H1 (cell line): ENCODE data around the gene TPRA1. TPM values are rescaled to one million over a fixed set of nuclear protein-coding genes. Genes with fewer than 3 reads are reported as not detected.

ENCODE experiments used
- CTCF ChIA-PET: fragments of 300-600 bp; sonication (Branson Sonifier 250); formaldehyde crosslinking; loops from one replicate; lab custom pipeline; 2021; ENCODE audit not compliant: partially characterized antibody; lab: Charles Lee
- POLR2A ChIA-PET: fragments of 300-600 bp; sonication (Branson Sonifier 250); formaldehyde crosslinking; loops from one replicate; lab custom pipeline; 2021; ENCODE audit warnings: inconsistent platforms; ENCODE audit not compliant: partially characterized antibody; lab: Charles Lee
- DNase-seq, 2 experiments: peaks; one replicate each; pipeline versions ENCODE4 v3.0.0 to v3.0.0-alpha.2; 2010 to 2022; ENCODE audit warnings: low spot score in 2 of 2, low read depth in 1 of 2, mixed read lengths in 1 of 2
- FAIRE-seq: peaks from 2 replicates; lab custom pipeline; 2011; peaks lifted over from hg19 to GRCh38; lab: Jason Lieb, UNC
- H2AFZ ChIP-seq: 2 replicates; pipeline ENCODE4 v1.8.1; 2012; ENCODE audit warnings: low read length, inconsistent platforms
- H2AK5ac ChIP-seq: 2 replicates; pipeline ENCODE4 v1.6.1; 2013; ENCODE audit warnings: low read depth, low read length
- H2BK120ac ChIP-seq: replicated peaks from 2 replicates; pipeline ENCODE3; 2013; ENCODE audit warnings: low read depth, low read length, inconsistent platforms
- H2BK12ac ChIP-seq: 2 replicates; pipeline ENCODE4 v1.6.1; 2013; ENCODE audit warnings: low read depth, low read length
- H2BK15ac ChIP-seq: 2 replicates; pipeline ENCODE4 v1.6.1; 2013; ENCODE audit warnings: low read length
- H2BK20ac ChIP-seq: 2 replicates; pipeline ENCODE4 v1.6.1; 2013; ENCODE audit warnings: low read length
- H2BK5ac ChIP-seq: 2 replicates; pipeline ENCODE4 v1.6.1; 2013; ENCODE audit warnings: low read depth, low read length
- H3K14ac ChIP-seq: 2 replicates; pipeline ENCODE4 v1.6.1; 2013; ENCODE audit warnings: inconsistent platforms; ENCODE audit not compliant: insufficient read length
- H3K18ac ChIP-seq: 2 replicates; pipeline ENCODE4 v1.6.1; 2013; ENCODE audit warnings: low read length; ENCODE audit errors: extremely low read depth
- H3K23ac ChIP-seq: 2 replicates; pipeline ENCODE4 v1.6.1; 2013; ENCODE audit warnings: inconsistent platforms; ENCODE audit not compliant: insufficient read length
- H3K23me2 ChIP-seq: 2 replicates; pipeline ENCODE4 v1.6.1; 2013; ENCODE audit warnings: low read depth, low read length
- H3K27ac ChIP-seq: 2 replicates; pipeline ENCODE4 v1.6.1; 2011; ENCODE audit warnings: low read depth, low read length, inconsistent platforms
- H3K27me3 ChIP-seq, 4 experiments: replicated peaks in 1 of 4; 1 replicate in 1 of 4; 2 replicates in 3 of 4; pipeline versions ENCODE4 v1.6.1 to v1.8.1; 2011 to 2013; ENCODE audit warnings: low read length in 3 of 4, mild to moderate bottlenecking in 3 of 4, inconsistent platforms in 2 of 4, mixed read lengths in 2 of 4, moderate library complexity in 1 of 4; ENCODE audit not compliant: control insufficient read depth in 3 of 4, insufficient read depth in 3 of 4; ENCODE audit errors: extremely low read depth in 1 of 4
- H3K36me3 ChIP-seq, 4 experiments: 2 replicates each; pipeline versions ENCODE4 v1.6.1 to v1.8.1; 2011 to 2013; ENCODE audit warnings: mild to moderate bottlenecking in 4 of 4, low read length in 3 of 4, moderate library complexity in 2 of 4, control low read depth in 1 of 4, inconsistent platforms in 1 of 4; ENCODE audit not compliant: insufficient read depth in 4 of 4, control insufficient read depth in 2 of 4
- H3K4ac ChIP-seq: replicated peaks from 2 replicates; pipeline ENCODE3; 2013; ENCODE audit warnings: low read length, low read depth, mixed read lengths, inconsistent platforms; ENCODE audit not compliant: insufficient read length
- H3K4me1 ChIP-seq, 4 experiments: replicated peaks in 1 of 4; 1 replicate in 1 of 4; 2 replicates in 3 of 4; pipeline versions ENCODE4 v1.6.1 to v1.8.1; 2011 to 2013; ENCODE audit warnings: low read length in 3 of 4, inconsistent platforms in 2 of 4, mixed read lengths in 1 of 4; ENCODE audit not compliant: insufficient read depth in 4 of 4, control insufficient read depth in 3 of 4
- H3K4me2 ChIP-seq, 2 experiments: 2 replicates each; pipeline versions ENCODE4 v1.6.1 to v1.8.1; 2011 to 2013; ENCODE audit warnings: low read depth in 2 of 2, low read length in 2 of 2, control low read depth in 1 of 2, inconsistent platforms in 1 of 2, mild to moderate bottlenecking in 1 of 2; ENCODE audit not compliant: insufficient read depth in 1 of 2
- H3K4me3 ChIP-seq, 4 experiments: fragments of 200-600, 300-600 bp in 1 of 4; sonication (generic), shearing (Covaris generic), sonication (Bioruptor Twin) in 1 of 4; 2 replicates each; pipeline versions ENCODE4 v1.5.1 to v1.8.1; 2011 to 2016; ENCODE audit warnings: low read length in 4 of 4, low read depth in 3 of 4, control low read depth in 2 of 4, inconsistent platforms in 2 of 4, mild to moderate bottlenecking in 2 of 4, mixed read lengths in 1 of 4, moderate library complexity in 1 of 4; ENCODE audit not compliant: insufficient read depth in 2 of 4; ENCODE audit errors: extremely low read depth in 1 of 4
- H3K56ac ChIP-seq: replicated peaks from 2 replicates; pipeline ENCODE3; 2013; ENCODE audit warnings: low read depth, mild to moderate bottlenecking, mixed read lengths, low read length, inconsistent platforms; ENCODE audit not compliant: insufficient read length
- H3K79me1 ChIP-seq: 2 replicates; pipeline ENCODE4 v1.6.1; 2013; ENCODE audit warnings: low read depth, low read length, control low read depth
- H3K79me2 ChIP-seq, 2 experiments: 2 replicates each; pipeline versions ENCODE4 v1.6.1 to v1.8.1; 2012 to 2013; ENCODE audit warnings: low read length in 2 of 2, mild to moderate bottlenecking in 2 of 2, inconsistent platforms in 1 of 2; ENCODE audit not compliant: insufficient read depth in 2 of 2, control insufficient read depth in 1 of 2
- H3K9ac ChIP-seq, 4 experiments: replicated peaks in 1 of 4; 1 replicate in 1 of 4; 2 replicates in 3 of 4; pipeline versions ENCODE4 v1.6.1 to v1.8.1; 2011 to 2013; ENCODE audit warnings: low read depth in 3 of 4, low read length in 3 of 4, control low read depth in 2 of 4, mild to moderate bottlenecking in 2 of 4, moderate library complexity in 2 of 4, inconsistent platforms in 1 of 4; ENCODE audit errors: extremely low read depth in 1 of 4
- H3K9me3 ChIP-seq, 2 experiments: 2 replicates each; pipeline versions ENCODE4 v1.6.1 to v1.8.1; 2012 to 2013; ENCODE audit warnings: mild to moderate bottlenecking in 2 of 2, moderate library complexity in 2 of 2, control low read depth in 1 of 2, inconsistent platforms in 1 of 2, low read depth in 1 of 2, low read length in 1 of 2, mixed read lengths in 1 of 2; ENCODE audit not compliant: insufficient read depth in 2 of 2
- H4K20me1 ChIP-seq, 2 experiments: replicated peaks in 1 of 2; 2 replicates each; pipeline versions ENCODE3 to v1.8.1; 2011 to 2013; ENCODE audit warnings: inconsistent platforms in 2 of 2, low read length in 2 of 2, mild to moderate bottlenecking in 1 of 2; ENCODE audit not compliant: insufficient read depth in 2 of 2, control insufficient read depth in 1 of 2
- H4K5ac ChIP-seq: 2 replicates; pipeline ENCODE4 v1.6.1; 2013; ENCODE audit warnings: low read length, low read depth, mixed read lengths, inconsistent platforms; ENCODE audit not compliant: insufficient read length
- H4K8ac ChIP-seq: 2 replicates; pipeline ENCODE4 v1.8.0; 2013; ENCODE audit warnings: mild to moderate bottlenecking, moderate library complexity, low read length, inconsistent platforms; ENCODE audit not compliant: insufficient read depth; ENCODE audit errors: extremely low read depth
- H4K91ac ChIP-seq: replicated peaks from 2 replicates; pipeline ENCODE3; 2013; ENCODE audit warnings: low read length, mixed read lengths, inconsistent platforms; ENCODE audit not compliant: insufficient read length
- ASH2L ChIP-seq: fragments of 200-600, 300-600 bp; sonication (generic); IDR thresholded peaks from one replicate; pipeline ENCODE4 v1.7.1; 2017; ENCODE audit warnings: low read length
- POLR2A ChIP-seq, 2 experiments: IDR thresholded peaks; 1 replicate in 1 of 2; 2 replicates in 1 of 2; pipeline ENCODE4 v1.6.1; 2011; ENCODE audit warnings: low read depth in 2 of 2, low read length in 2 of 2, mild to moderate bottlenecking in 2 of 2; ENCODE audit errors: control extremely low read depth in 1 of 2
- RBBP5 ChIP-seq: IDR thresholded peaks from 2 replicates; pipeline ENCODE4 v1.7.1; 2012; ENCODE audit warnings: low read depth, mild to moderate bottlenecking, inconsistent platforms, low read length, moderate library complexity, borderline replicate concordance
- SP2 ChIP-seq: IDR thresholded peaks from 2 replicates; pipeline ENCODE4 v1.6.1; 2012; ENCODE audit warnings: mild to moderate bottlenecking, low read length, inconsistent platforms
- SUZ12 ChIP-seq: fragments of 200-600 bp; sonication (generic); IDR thresholded peaks from 2 replicates; pipeline ENCODE4 v1.6.1; 2012; ENCODE audit warnings: mild to moderate bottlenecking, inconsistent platforms, low read length, moderate library complexity, mixed read lengths
- TCF12 ChIP-seq: IDR thresholded peaks from 2 replicates; pipeline ENCODE4 v1.6.1; 2011; ENCODE audit warnings: low read depth, mild to moderate bottlenecking, low read length
- ZNF274 ChIP-seq: IDR thresholded peaks from 2 replicates; pipeline ENCODE4 v1.7.0; 2012; ENCODE audit warnings: low read length, borderline replicate concordance; ENCODE audit errors: extremely low read depth
- polyA plus RNA-seq, 7 experiments: library from polyadenylated mRNA; depleted of rRNA in 3 of 7; stranded (reverse) in 5 of 7; unstranded in 2 of 7; fragments of >200 nt in 5 of 7; fragments of 200-250 nt in 2 of 7; gene quantifications; 1 replicate in 5 of 7; 2 replicates in 1 of 7; 4 replicates in 1 of 7; pipeline versions ENCODE4 v1.2.1 to v1.2.3, GENCODE V29; 2011 to 2013; ENCODE audit warnings: missing spikeins in 2 of 7, mixed read lengths in 2 of 7
- total RNA-seq: library from RNA; stranded (reverse); fragmentation: NEBNext Ultra II Directional; extraction: Animal tissue kit (Norgen Biotek cat#: 25700); gene quantifications from 2 replicates; pipeline ENCODE4 v1.2.1, GENCODE V29; 2021

TPRA1 gene
- total and polyA plus RNA-seq, 2 of the 8 experiments (the other 6 are each of a cell fraction or from before 2014, with no cell fraction given): 18.8 to 38.5 TPM

DNA sequence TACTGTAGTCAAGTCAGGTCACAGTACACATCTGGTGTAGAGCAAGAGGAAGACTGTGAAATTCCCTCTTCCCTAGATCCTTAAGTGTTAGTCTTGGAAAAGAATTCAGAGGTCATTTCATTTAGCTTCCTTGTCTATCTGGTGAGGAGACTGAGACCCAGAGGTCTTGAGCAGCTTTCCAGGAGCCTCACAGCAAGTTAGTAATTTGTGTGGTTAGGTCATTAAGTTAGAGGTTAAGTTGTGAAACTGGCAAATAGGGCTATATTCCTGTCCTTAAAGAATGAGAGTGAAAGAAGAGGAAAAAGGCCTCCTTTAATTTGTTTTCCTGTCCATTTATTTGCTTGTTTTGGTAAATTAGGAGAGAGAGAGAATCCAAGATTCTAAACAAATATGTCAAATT is 47.4 kb upstream of the TPRA1 start:
- ChIA-PET CTCF (interaction anchor here (0.8 kb wide), 1 partner anchor 193 kb away, joined by 3 read pairs; no protein-coding TSS in a partner anchor), POLR2A (no interaction called here)
- H3K79me1 ChIP-seq: no peaks in the 10 kb centered on the region; the same call in 1 of the 2 replicates
- H3K23ac ChIP-seq: no peak overlapping the region
- H3K4me2 ChIP-seq: no peak overlapping the region
- H2BK12ac ChIP-seq: no peak overlapping the region
- no peak overlapping the region for H3K4me3 ChIP-seq
- H3K23me2 ChIP-seq: no peaks in the 10 kb centered on the region
- H3K9ac ChIP-seq: no peak overlapping the region
- H2AK5ac ChIP-seq: no peak overlapping the region
- no peak overlapping the region for H3K27ac ChIP-seq
- no peak overlapping the region for H3K56ac ChIP-seq
- H2BK120ac ChIP-seq: no peak overlapping the region
- H4K5ac ChIP-seq: no peak overlapping the region
- peaks cover 0 to 7% (median under 1%) of the 10 kb centered on the region in 4 experiments; a peak in 1 of 8 replicates for H3K36me3 ChIP-seq
- H2AFZ ChIP-seq: no peak overlapping the region
- H3K18ac ChIP-seq: no peak overlapping the region
- no peak for FAIRE-seq
- H4K91ac ChIP-seq: no peak overlapping the region
- no peaks in the 10 kb centered on the region for H3K79me2 ChIP-seq
- no peaks in the 10 kb centered on the region for H3K9me3 ChIP-seq
- no peaks in the 10 kb centered on the region; a peak in 1 of 7 replicates for H3K4me1 ChIP-seq
- TF ChIP-seq RBBP5: no peak
- TF ChIP-seq SUZ12: no peak
- TF ChIP-seq ZNF274: no peak
- TF ChIP-seq TCF12: no peak
- no peak for TF ChIP-seq SP2
- TF ChIP-seq POLR2A (IDR thresholded peaks at IDR 0.05; ENCODE audit: control extremely low read depth in 1 of 2, low read depth in 2 of 2, low read length in 2 of 2): no peak
- TF ChIP-seq ASH2L: no peak
- H2BK15ac ChIP-seq: no peak overlapping the region
- H3K14ac ChIP-seq: no peak overlapping the region
- no peak overlapping the region for H4K8ac ChIP-seq
- H3K27me3 ChIP-seq: no peaks in the 10 kb centered on the region
- H4K20me1 ChIP-seq: no peaks in the 10 kb centered on the region
- H2BK5ac ChIP-seq: no peak overlapping the region
- no peak for DNase-seq
- no peak overlapping the region for H2BK20ac ChIP-seq
- no peak overlapping the region for H3K4ac ChIP-seq
